Tibial nerve (tissue), 4 donors: ENCODE results near the gene AIDA.

Experiments used
- EP300 ChIP-seq, 2 donors: sonication (generic); formaldehyde crosslinking; IDR thresholded peaks; one replicate each; pipeline ENCODE4 v1.6.1; 2017; ENCODE audit warnings: antibody characterized with exemption in 2 of 2, mild to moderate bottlenecking in 1 of 2
- POLR2A ChIP-seq, 2 donors: fragments of 450-650 bp; IDR thresholded peaks; one replicate each; pipeline ENCODE4 v1.6.1; 2017; ENCODE audit warnings: antibody characterized with exemption in 2 of 2, mild to moderate bottlenecking in 2 of 2, moderate library complexity in 2 of 2
- TF ChIP-seq, protein P1 (sequence below), 5 experiments: fragments of 200-600 bp in 3 of 5; fragments of 450-650 bp in 2 of 5; sonication (generic) in 3 of 5; IDR thresholded peaks; one replicate each; pipeline ENCODE4 v1.5.1; 2016 to 2019; ENCODE audit warnings: antibody characterized with exemption in 5 of 5, mild to moderate bottlenecking in 3 of 5, moderate library complexity in 2 of 5

DNA sequence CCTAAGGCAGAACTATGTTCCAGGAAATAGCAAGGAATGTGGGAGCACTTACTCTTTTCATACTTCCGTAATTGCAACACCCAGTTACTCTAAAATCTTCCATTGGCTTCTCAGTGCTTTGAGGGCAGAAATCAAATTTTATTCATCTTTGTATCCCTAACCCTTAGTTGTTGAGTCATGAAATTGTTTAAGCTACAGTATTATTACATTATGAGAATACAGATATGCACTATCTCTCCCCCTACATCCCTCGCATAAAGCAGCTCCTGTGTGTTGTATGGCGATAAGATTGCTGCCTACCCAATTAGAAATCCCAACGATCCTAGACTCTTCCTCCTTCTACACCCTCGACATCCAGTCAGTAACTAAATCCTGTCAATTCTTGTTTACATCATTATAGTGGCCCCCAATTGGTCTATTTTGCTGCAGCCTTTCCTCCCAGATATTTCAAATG is 2.6 kb downstream of the AIDA start:
- TF ChIP-seq POLR2A (IDR thresholded peaks at IDR 0.05), result no peak
- TF ChIP-seq, protein P1, sequence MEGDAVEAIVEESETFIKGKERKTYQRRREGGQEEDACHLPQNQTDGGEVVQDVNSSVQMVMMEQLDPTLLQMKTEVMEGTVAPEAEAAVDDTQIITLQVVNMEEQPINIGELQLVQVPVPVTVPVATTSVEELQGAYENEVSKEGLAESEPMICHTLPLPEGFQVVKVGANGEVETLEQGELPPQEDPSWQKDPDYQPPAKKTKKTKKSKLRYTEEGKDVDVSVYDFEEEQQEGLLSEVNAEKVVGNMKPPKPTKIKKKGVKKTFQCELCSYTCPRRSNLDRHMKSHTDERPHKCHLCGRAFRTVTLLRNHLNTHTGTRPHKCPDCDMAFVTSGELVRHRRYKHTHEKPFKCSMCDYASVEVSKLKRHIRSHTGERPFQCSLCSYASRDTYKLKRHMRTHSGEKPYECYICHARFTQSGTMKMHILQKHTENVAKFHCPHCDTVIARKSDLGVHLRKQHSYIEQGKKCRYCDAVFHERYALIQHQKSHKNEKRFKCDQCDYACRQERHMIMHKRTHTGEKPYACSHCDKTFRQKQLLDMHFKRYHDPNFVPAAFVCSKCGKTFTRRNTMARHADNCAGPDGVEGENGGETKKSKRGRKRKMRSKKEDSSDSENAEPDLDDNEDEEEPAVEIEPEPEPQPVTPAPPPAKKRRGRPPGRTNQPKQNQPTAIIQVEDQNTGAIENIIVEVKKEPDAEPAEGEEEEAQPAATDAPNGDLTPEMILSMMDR (IDR thresholded peaks at IDR 0.05), result no peak
- TF ChIP-seq EP300 (IDR thresholded peaks at IDR 0.05), result no peak
